OCI-LY7 (cell line): ENCODE results near the gene AHSP. TPM values are rescaled to one million over a fixed set of nuclear protein-coding genes. Genes with fewer than 3 reads are reported as not detected.
"Not testable (repeated sequence)": the region's sequence is repeated elsewhere in the genome, so short reads cannot be mapped to it uniquely, and the experiment has no call there.

Source experiments
- BruUV-seq: library from RNA; stranded (reverse); fragments of 400-500 nt; replicated peaks from 2 replicates; lab custom pipeline; 2021; lab: Mats Ljungman, UMichigan
- CTCF ChIA-PET: fragments of 300-600 bp; sonication (Branson Sonifier 250); formaldehyde crosslinking; loops from one replicate; lab custom pipeline; 2022; ENCODE audit warnings: antibody characterized with exemption; ENCODE audit not compliant: unreplicated experiment; lab: Charles Lee
- POLR2A ChIA-PET: fragments of 300-600 bp; sonication (Branson Sonifier 250); formaldehyde crosslinking; loops from one replicate; lab custom pipeline; 2022; ENCODE audit warnings: antibody characterized with exemption; lab: Charles Lee
- DNase-seq: peaks from one replicate; pipeline ENCODE4 v3.0.0-alpha.2; 2015; ENCODE audit warnings: low spot score
- H2AFZ ChIP-seq: fragments of 200-600 bp; sonication (generic), shearing (Covaris generic); 2 replicates; pipeline ENCODE4 v1.6.1; 2014; ENCODE audit warnings: mild to moderate bottlenecking, antibody characterized with exemption, low read length, moderate library complexity
- H3K27ac ChIP-seq: fragments of 200-600 bp; sonication (generic); 2 replicates; pipeline ENCODE4 v1.5.1; 2014; ENCODE audit warnings: mixed run types, low read depth, mild to moderate bottlenecking, moderate library complexity, low read length, inconsistent platforms; ENCODE audit not compliant: poor library complexity, severe bottlenecking
- H3K36me3 ChIP-seq: fragments of 200-600 bp; sonication (generic); 2 replicates; pipeline ENCODE4 v1.6.1; 2014; ENCODE audit warnings: mild to moderate bottlenecking, antibody characterized with exemption, low read length, moderate library complexity, mixed read lengths; ENCODE audit not compliant: insufficient read depth
- H3K4me1 ChIP-seq: fragments of 200-600 bp; sonication (generic); 2 replicates; pipeline ENCODE4 v1.5.1; 2014; ENCODE audit warnings: mild to moderate bottlenecking, low read length; ENCODE audit not compliant: insufficient read depth, poor library complexity, severe bottlenecking
- H3K4me2 ChIP-seq: fragments of 200-600 bp; sonication (generic); 2 replicates; pipeline ENCODE4 v1.6.1; 2014; ENCODE audit warnings: mild to moderate bottlenecking, low read length
- H3K4me3 ChIP-seq: fragments of 200-600 bp; sonication (generic); 2 replicates; pipeline ENCODE4 v1.5.1; 2014; ENCODE audit warnings: mild to moderate bottlenecking, low read depth, low read length; ENCODE audit not compliant: poor library complexity, severe bottlenecking
- H3K79me2 ChIP-seq: fragments of 200-600 bp; sonication (generic); 2 replicates; pipeline ENCODE4 v1.6.1; 2016; ENCODE audit warnings: low read depth, mild to moderate bottlenecking, low read length, moderate library complexity, mixed read lengths; ENCODE audit not compliant: insufficient read depth
- H3K9me2 ChIP-seq: fragments of 200-600 bp; sonication (generic); 2 replicates; pipeline ENCODE4 v1.6.1; 2016; ENCODE audit warnings: mild to moderate bottlenecking, low read length, mixed read lengths; ENCODE audit not compliant: insufficient read depth
- H3K9me3 ChIP-seq: fragments of 200-600 bp; sonication (generic); 2 replicates; pipeline ENCODE4 v1.6.1; 2014; ENCODE audit warnings: mild to moderate bottlenecking, mixed run types, low read length, mixed read lengths
- H4K20me1 ChIP-seq: fragments of 200-600 bp; sonication (generic); 2 replicates; pipeline ENCODE4 v1.6.1; 2014; ENCODE audit warnings: mild to moderate bottlenecking, antibody characterized with exemption, low read length, moderate library complexity, mixed read lengths; ENCODE audit not compliant: insufficient read depth
- EZH2phosphoT487 ChIP-seq: fragments of 200-600 bp; sonication (generic); IDR thresholded peaks from 2 replicates; pipeline ENCODE4 v1.6.1; 2018; ENCODE audit warnings: low read depth, borderline replicate concordance, mild to moderate bottlenecking, mixed run types, antibody characterized with exemption, low read length, moderate library complexity, mixed read lengths
- intact Hi-C: fragments of 100-400 bp; cut with micrococcal nuclease; formaldehyde crosslinking; loops from one replicate; pipeline ENCODE4 v1.10.0; 2022; ENCODE audit not compliant: unreplicated experiment
- total RNA-seq, 2 experiments: library from RNA; depleted of rRNA in 1 of 2; stranded (reverse); fragments of >200 nt in 1 of 2; shearing (Covaris generic) in 1 of 2; gene quantifications; 2 replicates each; pipeline ENCODE4 v1.2.3, GENCODE V29; 2014 to 2022
- TF ChIP-seq, protein P1 (sequence below): fragments of 200-600 bp; sonication (generic); conservative IDR thresholded peaks from 2 replicates; pipeline ENCODE4 v1.5.1; 2014; ENCODE audit warnings: mild to moderate bottlenecking, antibody characterized with exemption, low read length, moderate library complexity, mixed read lengths

AHSP gene
- total RNA-seq, 2 experiments from 2014 or later: not detected

DNA sequence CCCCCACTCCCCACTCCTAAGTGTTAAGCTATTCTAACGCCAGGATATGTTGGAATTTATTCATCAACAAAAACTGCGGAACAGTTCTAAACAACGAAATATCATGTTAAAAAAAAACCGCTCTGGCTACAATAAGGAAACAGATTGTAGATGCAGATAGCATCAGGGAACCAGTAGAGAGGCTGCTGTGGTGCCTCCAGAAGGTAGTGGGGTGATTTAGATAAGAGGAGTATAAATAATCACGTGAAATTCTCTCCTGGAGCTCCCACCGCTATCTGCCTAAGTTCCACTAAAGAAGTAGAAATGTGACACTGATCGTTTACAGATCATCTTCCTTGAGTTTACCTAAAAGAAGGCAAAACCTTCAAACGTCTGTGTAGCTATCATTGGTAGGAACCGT lies 8.0 kb downstream of the AHSP start:
- POLR2A ChIA-PET: no interaction called here

DNA sequence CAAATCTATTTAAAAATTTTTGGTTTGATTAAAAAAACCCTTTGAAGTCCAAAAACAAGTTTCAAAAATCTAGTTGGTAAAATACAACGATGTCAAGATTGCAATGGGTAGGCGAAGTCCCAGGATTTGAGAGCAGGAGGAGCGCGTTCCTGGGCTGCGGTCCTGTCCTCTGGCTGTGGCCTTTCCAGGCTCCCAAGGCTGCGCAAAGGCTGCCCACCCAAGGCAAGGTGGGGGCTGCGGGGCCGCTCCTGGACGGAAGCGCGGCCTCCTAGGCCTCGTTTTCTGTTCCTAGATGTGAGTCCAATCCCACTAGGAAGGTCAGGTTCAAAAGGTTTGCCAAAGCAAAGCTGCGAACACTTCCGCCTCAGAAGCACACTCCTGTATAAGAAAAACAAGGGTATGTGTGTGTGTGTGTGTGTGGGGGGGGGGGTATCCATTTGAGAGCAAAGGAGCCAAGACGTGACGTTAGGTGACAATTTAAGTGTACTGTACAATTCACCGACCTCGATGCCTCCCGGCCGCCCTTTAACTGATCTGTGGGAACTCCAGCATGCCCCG lies 9.2 kb downstream of the AHSP start:
- Histone ChIP-seq H3K36me3 (no peaks in the 10 kb centered on the region), H3K4me3 (no peak overlapping the region), H3K4me1 (no peaks in the 10 kb centered on the region), H3K4me2 (no peak overlapping the region), H4K20me1 (no peaks in the 10 kb centered on the region), H3K9me3 (no peaks in the 10 kb centered on the region), H3K9me2 (no peaks in the 10 kb centered on the region), H2AFZ (no peak overlapping the region), H3K79me2 (no peaks in the 10 kb centered on the region), H3K27ac (no peak overlapping the region)
- TF ChIP-seq, protein P1, sequence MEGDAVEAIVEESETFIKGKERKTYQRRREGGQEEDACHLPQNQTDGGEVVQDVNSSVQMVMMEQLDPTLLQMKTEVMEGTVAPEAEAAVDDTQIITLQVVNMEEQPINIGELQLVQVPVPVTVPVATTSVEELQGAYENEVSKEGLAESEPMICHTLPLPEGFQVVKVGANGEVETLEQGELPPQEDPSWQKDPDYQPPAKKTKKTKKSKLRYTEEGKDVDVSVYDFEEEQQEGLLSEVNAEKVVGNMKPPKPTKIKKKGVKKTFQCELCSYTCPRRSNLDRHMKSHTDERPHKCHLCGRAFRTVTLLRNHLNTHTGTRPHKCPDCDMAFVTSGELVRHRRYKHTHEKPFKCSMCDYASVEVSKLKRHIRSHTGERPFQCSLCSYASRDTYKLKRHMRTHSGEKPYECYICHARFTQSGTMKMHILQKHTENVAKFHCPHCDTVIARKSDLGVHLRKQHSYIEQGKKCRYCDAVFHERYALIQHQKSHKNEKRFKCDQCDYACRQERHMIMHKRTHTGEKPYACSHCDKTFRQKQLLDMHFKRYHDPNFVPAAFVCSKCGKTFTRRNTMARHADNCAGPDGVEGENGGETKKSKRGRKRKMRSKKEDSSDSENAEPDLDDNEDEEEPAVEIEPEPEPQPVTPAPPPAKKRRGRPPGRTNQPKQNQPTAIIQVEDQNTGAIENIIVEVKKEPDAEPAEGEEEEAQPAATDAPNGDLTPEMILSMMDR: no peak
- no peak for TF ChIP-seq EZH2phosphoT487
- intact Hi-C loops: no loop called here
- ChIA-PET POLR2A (no interaction called here), CTCF (no interaction called here)
- BruUV-seq: no TSS peak
- DNase-seq: no peak

More for the DNA sequence above, 8.0 kb downstream of the AHSP start:
- no TSS peak for BruUV-seq
- TF ChIP-seq EZH2phosphoT487: no peak
- TF ChIP-seq, protein P1: no peak
- CTCF ChIA-PET: no interaction called here
- Histone ChIP-seq H3K4me3 (no peak overlapping the region), H3K9me2 (no peaks in the 10 kb centered on the region), H3K27ac (no peak overlapping the region), H3K79me2 (no peaks in the 10 kb centered on the region), H3K9me3 (no peaks in the 10 kb centered on the region), H2AFZ (no peak overlapping the region), H3K4me2 (no peak overlapping the region), H4K20me1 (no peaks in the 10 kb centered on the region), H3K4me1 (no peaks in the 10 kb centered on the region), H3K36me3 (no peaks in the 10 kb centered on the region)
- intact Hi-C loops: no loop called here
- no peak for DNase-seq

DNA sequence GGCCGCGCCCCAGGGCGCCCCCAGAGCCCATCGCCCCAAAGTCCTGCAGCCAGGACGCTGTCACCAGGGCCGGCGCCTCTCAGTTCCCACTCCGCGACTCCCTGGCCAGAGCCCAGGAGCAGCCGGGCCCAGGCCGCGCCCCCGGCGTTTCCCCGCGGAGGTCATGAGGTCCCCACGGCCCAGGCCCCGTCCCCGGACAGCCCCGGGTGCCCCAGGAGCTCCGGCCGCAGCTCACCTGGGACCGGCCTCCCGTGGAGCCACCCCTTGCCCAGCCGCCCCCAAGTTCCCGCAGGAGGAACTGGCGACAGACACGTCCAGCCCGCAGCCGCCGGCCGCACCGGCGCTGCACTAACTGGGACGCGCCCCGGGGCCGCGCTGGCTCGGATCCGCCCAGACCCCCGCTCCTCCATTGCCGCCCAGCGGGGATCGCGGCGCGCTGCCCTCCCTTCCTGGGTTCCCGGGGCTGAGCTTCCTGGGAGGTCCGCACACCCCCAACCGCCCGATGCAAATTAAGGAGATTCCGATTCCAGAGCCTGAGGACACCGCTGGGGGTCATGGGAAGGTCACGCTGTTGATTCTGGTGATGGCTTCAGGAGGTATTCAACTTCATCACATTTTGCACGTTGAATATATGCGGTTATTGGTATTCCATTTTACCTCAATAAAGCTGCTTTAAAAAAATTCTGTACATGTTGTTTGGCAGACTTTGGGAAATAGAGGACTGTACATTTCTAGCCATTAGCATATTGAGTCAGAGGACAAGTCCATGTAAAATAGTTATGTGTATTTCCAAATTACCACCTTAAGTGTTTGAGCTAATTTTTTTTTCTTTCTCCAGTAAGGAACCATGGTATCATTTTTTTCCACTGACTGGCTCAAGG lies 9.9 kb downstream of the AHSP start:
- no peak overlapping the region for H2AFZ ChIP-seq
- BruUV-seq: no TSS peak
- TF ChIP-seq, protein P1: no peak
- TF ChIP-seq EZH2phosphoT487: no peak

DNA sequence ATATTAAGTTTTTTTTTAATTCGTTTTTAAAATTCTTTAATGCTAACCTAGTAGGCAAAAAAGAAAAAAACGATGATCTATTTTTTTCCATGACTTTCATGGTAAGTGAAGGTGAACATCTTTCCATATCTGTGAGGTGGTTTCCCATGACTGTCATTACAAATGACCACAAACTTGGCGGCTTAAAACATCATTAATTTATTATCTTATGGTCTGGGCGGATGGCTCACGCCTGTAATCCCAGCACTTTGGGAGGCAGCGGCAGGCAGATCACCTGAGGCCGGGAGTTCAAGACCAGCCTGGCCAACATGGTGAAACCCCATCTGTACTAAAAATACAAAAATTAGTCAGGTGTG lies 10.5 kb downstream of the AHSP start:
- POLR2A ChIA-PET: not testable (repeated sequence)

More for the DNA sequence above, 9.9 kb downstream of the AHSP start:
- Histone ChIP-seq H3K27ac (no peak overlapping the region), H3K36me3 (no peaks in the 10 kb centered on the region), H3K4me2 (no peak overlapping the region), H3K9me2 (no peaks in the 10 kb centered on the region), H3K79me2 (no peaks in the 10 kb centered on the region), H3K9me3 (no peaks in the 10 kb centered on the region), H4K20me1 (no peaks in the 10 kb centered on the region), H3K4me1 (no peaks in the 10 kb centered on the region), H3K4me3 (no peak overlapping the region)
- POLR2A ChIA-PET: no interaction called here
- intact Hi-C loops: no loop called here
- DNase-seq: no peak
- CTCF ChIA-PET: no interaction called here

More for the DNA sequence above, 10.5 kb downstream of the AHSP start:
- DNase-seq, intact Hi-C loops, H2AFZ ChIP-seq, BruUV-seq, H3K36me3 ChIP-seq, H3K4me2 ChIP-seq, H3K4me1 ChIP-seq, CTCF ChIA-PET, H4K20me1 ChIP-seq, H3K79me2 ChIP-seq, H3K27ac ChIP-seq, H3K9me3 ChIP-seq, H3K4me3 ChIP-seq, H3K9me2 ChIP-seq: not testable (repeated sequence)
